BJ (cell line): ENCODE data around the gene FRAS1. TPM values are rescaled to one million over a fixed set of nuclear protein-coding genes. Genes with fewer than 3 reads are reported as not detected.

Experiments
- CTCF ChIA-PET: fragments of 350-600 bp; formaldehyde crosslinking; extraction: SDS; loops from one replicate; lab custom pipeline; 2021; ENCODE audit warnings: antibody characterized with exemption, inconsistent platforms; lab: Yijun Ruan, JAX
- POLR2A ChIA-PET: fragments of 300-600 bp; sonication (Branson Sonifier 250); formaldehyde crosslinking; extraction: SDS; loops from one replicate; lab custom pipeline; 2021; ENCODE audit warnings: antibody characterized with exemption; lab: Charles Lee
- DNase-seq: peaks from one replicate; pipeline ENCODE4 v3.0.0-alpha.2; 2011; ENCODE audit warnings: low read depth
- H3K27me3 ChIP-seq: 2 replicates; pipeline ENCODE4 v1.6.0; 2011; ENCODE audit warnings: low read length; ENCODE audit not compliant: control insufficient read depth, insufficient read depth
- H3K36me3 ChIP-seq: 2 replicates; pipeline ENCODE4 v1.5.1; 2011; ENCODE audit warnings: low read length; ENCODE audit not compliant: control insufficient read depth, insufficient read depth
- H3K4me3 ChIP-seq: 2 replicates; pipeline ENCODE4 v1.5.1; 2011; ENCODE audit warnings: low read depth, mild to moderate bottlenecking, control low read depth, low read length
- CTCF ChIP-seq: IDR thresholded peaks from 2 replicates; pipeline ENCODE4 v1.5.1; 2011; ENCODE audit warnings: low read depth, mild to moderate bottlenecking, control low read depth, inconsistent platforms, low read length, moderate library complexity; ENCODE audit not compliant: insufficient read depth
- polyA plus RNA-seq: library from polyadenylated mRNA; depleted of rRNA; stranded (reverse); fragments of >200 nt; gene quantifications from 2 replicates; pipeline ENCODE4 v1.2.3, GENCODE V29; 2011

The FRAS1 gene
- polyA plus RNA-seq, 1 experiment = 4.4 TPM

- ChIA-PET POLR2A (no interaction called here), CTCF (interaction anchor here (0.6 to 1.0 kb wide), 2 partner anchors 12 to 24 kb away, joined by 3 to 5 read pairs; no protein-coding TSS in a partner anchor)
- TF ChIP-seq CTCF = no peak
- Histone ChIP-seq H3K4me3 (no peak overlapping the region), H3K36me3 (no peaks in the 10 kb centered on the region), H3K27me3 (no peaks in the 10 kb centered on the region)
- DNase-seq = no peak
These were observed 367.3 kb downstream of the FRAS1 start for GRCh38 chr4:78424461-78424860.

GRCh38 chr4:78426972-78427371, 369.8 kb downstream of the FRAS1 start:
- Histone ChIP-seq H3K4me3 (no peak overlapping the region), H3K36me3 (no peaks in the 10 kb centered on the region), H3K27me3 (no peaks in the 10 kb centered on the region)
- ChIA-PET POLR2A (no interaction called here), CTCF (interaction anchor here (0.7 kb wide), 1 partner anchor 10 kb away, joined by 3 read pairs; no protein-coding TSS in a partner anchor)
- DNase-seq = no peak
- TF ChIP-seq CTCF = no peak

GRCh38 chr4:78428996-78429395, 371.9 kb downstream of the FRAS1 start:
- POLR2A ChIA-PET = no interaction called here
- Histone ChIP-seq H3K27me3 (no peaks in the 10 kb centered on the region), H3K36me3 (no peaks in the 10 kb centered on the region), H3K4me3 (no peak overlapping the region)
- CTCF ChIA-PET = no interaction called here
- TF ChIP-seq CTCF = no peak
- DNase-seq = no peak

GRCh38 chr4:78432896-78433295, 375.8 kb downstream of the FRAS1 start:
- no peak for TF ChIP-seq CTCF
- no peaks in the 10 kb centered on the region for H3K36me3 ChIP-seq
- DNase-seq = peak; percentile 22
- ChIA-PET CTCF (interaction anchor here (1.6 kb wide), 1 partner anchor 373 kb away, joined by 4 read pairs; no protein-coding TSS in a partner anchor), POLR2A (no interaction called here)
- H3K27me3 ChIP-seq = no peaks in the 10 kb centered on the region
- H3K4me3 ChIP-seq = no peak overlapping the region

- Histone ChIP-seq H3K4me3 (no peak overlapping the region), H3K27me3 (no peaks in the 10 kb centered on the region), H3K36me3 (no peaks in the 10 kb centered on the region)
- DNase-seq = no peak
- ChIA-PET POLR2A (no interaction called here), CTCF (interaction anchor here (1.1 kb wide), 1 partner anchor 14 kb away, joined by 5 read pairs; no protein-coding TSS in a partner anchor)
- TF ChIP-seq CTCF = no peak
These were observed 380.5 kb downstream of the FRAS1 start for GRCh38 chr4:78437608-78438088.
